DND-41 (cell line): ENCODE results near the gene HMGB2.

Experiments
- ATAC-seq: fragments of 200-7000 bp; cut with Tn5 transposase; 3 replicates; pipeline ENCODE4 v1.9.1; 2021; ENCODE audit warnings: low read depth; ENCODE audit not compliant: insufficient read depth
- DNase-seq: peaks from one replicate; pipeline ENCODE4 v3.0.0-alpha.2; 2020
- H2AFZ ChIP-seq: 2 replicates; pipeline ENCODE4 v1.6.0; 2012; ENCODE audit warnings: low read depth, low read length
- H3K27ac ChIP-seq: 2 replicates; pipeline ENCODE4 v1.5.1; 2012; ENCODE audit warnings: low read length, inconsistent platforms
- H3K27me3 ChIP-seq: fragments of 200-600 bp; sonication (generic); 2 replicates; pipeline ENCODE4 v1.6.0; 2012; ENCODE audit warnings: low read length, mild to moderate bottlenecking, inconsistent platforms; ENCODE audit not compliant: insufficient read depth, poor library complexity
- H3K36me3 ChIP-seq: 2 replicates; pipeline ENCODE4 v1.5.1; 2012; ENCODE audit warnings: low read length, inconsistent platforms; ENCODE audit not compliant: insufficient read depth
- H3K4me1 ChIP-seq: 2 replicates; pipeline ENCODE4 v1.5.1; 2012; ENCODE audit warnings: mild to moderate bottlenecking, low read length; ENCODE audit not compliant: insufficient read depth
- H3K4me2 ChIP-seq: 2 replicates; pipeline ENCODE4 v1.6.0; 2012; ENCODE audit warnings: mild to moderate bottlenecking, moderate library complexity, low read length, inconsistent platforms; ENCODE audit not compliant: insufficient read depth
- H3K4me3 ChIP-seq, 2 experiments: fragments of 200-600 bp in 1 of 2; shearing (Covaris generic) in 1 of 2; 2 replicates each; pipeline ENCODE4 v1.5.1; 2012 to 2016; ENCODE audit warnings: inconsistent platforms in 2 of 2, low read length in 2 of 2, mild to moderate bottlenecking in 2 of 2, low read depth in 1 of 2, moderate library complexity in 1 of 2
- H3K79me2 ChIP-seq: 2 replicates; pipeline ENCODE4 v1.6.0; 2012; ENCODE audit warnings: low read length, inconsistent platforms; ENCODE audit not compliant: insufficient read depth
- H3K9ac ChIP-seq: 2 replicates; pipeline ENCODE4 v1.6.0; 2012; ENCODE audit warnings: low read depth, mild to moderate bottlenecking, inconsistent platforms, low read length, moderate library complexity
- H3K9me3 ChIP-seq: 2 replicates; pipeline ENCODE4 v1.5.1; 2012; ENCODE audit warnings: low read length, moderate library complexity, mild to moderate bottlenecking, inconsistent platforms; ENCODE audit not compliant: insufficient read depth, severe bottlenecking
- H4K20me1 ChIP-seq: 2 replicates; pipeline ENCODE4 v1.6.0; 2012; ENCODE audit warnings: low read length; ENCODE audit not compliant: insufficient read depth
- CTCF ChIP-seq: IDR thresholded peaks from 2 replicates; pipeline ENCODE4 v1.5.1; 2012; ENCODE audit warnings: borderline replicate concordance, low read length, moderate library complexity, mild to moderate bottlenecking; ENCODE audit not compliant: poor library complexity, severe bottlenecking; ENCODE audit errors: extremely low read depth
- EZH2 ChIP-seq: IDR thresholded peaks from 3 replicates; pipeline ENCODE4 v1.6.1; 2012; ENCODE audit warnings: borderline replicate concordance, low read depth, mild to moderate bottlenecking, moderate library complexity, low read length, inconsistent platforms; ENCODE audit not compliant: severe bottlenecking

The HMGB2 gene

GRCh38 chr4:173346074-173346473 lies 11.9 kb upstream of the HMGB2 start:
- H3K79me2 ChIP-seq, result 0 out of 2 replicates have a peak, but pooled peaks cover 3% of the 10 kb centered on the region
- no peak overlapping the region for H2AFZ ChIP-seq
- H3K4me2 ChIP-seq, result no peak overlapping the region
- no peak overlapping the region for H3K27ac ChIP-seq
- no peak overlapping the region for H3K4me3 ChIP-seq
- TF ChIP-seq CTCF, result no peak
- no peak for TF ChIP-seq EZH2
- no peak for DNase-seq
- H3K4me1 ChIP-seq, result no peaks in the 10 kb centered on the region
- ATAC-seq, result no peak
- peaks cover 5% of the 10 kb centered on the region; the same call in 1 of the 2 replicates for H3K36me3 ChIP-seq
- no peaks in the 10 kb centered on the region for H4K20me1 ChIP-seq
- H3K9ac ChIP-seq, result no peak overlapping the region
- no peaks in the 10 kb centered on the region for H3K9me3 ChIP-seq
- H3K27me3 ChIP-seq, result no peaks in the 10 kb centered on the region

GRCh38 chr4:173345648-173346047 lies 11.5 kb upstream of the HMGB2 start:
- no peak overlapping the region for H3K4me2 ChIP-seq
- H3K9me3 ChIP-seq, result no peaks in the 10 kb centered on the region
- H3K4me1 ChIP-seq, result no peaks in the 10 kb centered on the region
- no peak for ATAC-seq
- H3K79me2 ChIP-seq, result 0 out of 2 replicates have a peak, but pooled peaks cover 3% of the 10 kb centered on the region
- H3K36me3 ChIP-seq, result peaks cover 5% of the 10 kb centered on the region; the same call in 1 of the 2 replicates
- no peak overlapping the region for H2AFZ ChIP-seq
- H3K27me3 ChIP-seq, result no peaks in the 10 kb centered on the region
- H3K4me3 ChIP-seq, result no peak overlapping the region
- no peak for DNase-seq
- H3K9ac ChIP-seq, result no peak overlapping the region
- TF ChIP-seq CTCF (no peak), EZH2 (no peak)
- H4K20me1 ChIP-seq, result no peaks in the 10 kb centered on the region
- H3K27ac ChIP-seq, result no peak overlapping the region

GRCh38 chr4:173343832-173344397 lies 9.8 kb upstream of the HMGB2 start:
- H3K36me3 ChIP-seq, result peaks cover 5% of the 10 kb centered on the region; the same call in 1 of the 2 replicates
- H3K79me2 ChIP-seq, result peaks cover 6% of the 10 kb centered on the region
- H3K9me3 ChIP-seq, result no peaks in the 10 kb centered on the region
- H4K20me1 ChIP-seq, result no peaks in the 10 kb centered on the region
- H3K4me1 ChIP-seq, result no peaks in the 10 kb centered on the region
- H3K4me3 ChIP-seq, result no peak overlapping the region
- no peaks in the 10 kb centered on the region for H3K27me3 ChIP-seq
- no peak overlapping the region for H2AFZ ChIP-seq
- no peak for ATAC-seq
- no peak overlapping the region for H3K9ac ChIP-seq
- TF ChIP-seq CTCF, result no peak
- no peak overlapping the region for H3K27ac ChIP-seq
- H3K4me2 ChIP-seq, result no peak overlapping the region
- DNase-seq, result no peak

- H3K9ac ChIP-seq, result no peak overlapping the region
- H3K27me3 ChIP-seq, result no peaks in the 10 kb centered on the region
- H3K27ac ChIP-seq, result 0 out of 2 replicates have a peak overlapping the region, but pooled peaks have one; percentile 3
- peaks cover 10% of the 10 kb centered on the region for H4K20me1 ChIP-seq
- peaks cover 15% of the 10 kb centered on the region for H3K36me3 ChIP-seq
- peaks cover 31% of the 10 kb centered on the region for H3K4me1 ChIP-seq
- no peak overlapping the region for H2AFZ ChIP-seq
- TF ChIP-seq EZH2, result no peak
- TF ChIP-seq CTCF, result no peak
- DNase-seq (no peak), ATAC-seq (no peak)
- H3K4me3 ChIP-seq, result no peak overlapping the region
- peaks cover 60% of the 10 kb centered on the region for H3K79me2 ChIP-seq
- H3K4me2 ChIP-seq, result peak overlapping the region; percentile 20; the same call in 1 of the 2 replicates
- H3K9me3 ChIP-seq, result no peaks in the 10 kb centered on the region
These were observed 3.3 kb upstream of the HMGB2 start for GRCh38 chr4:173337463-173337862.
